HepG2 (cell line): Measurements from ENCODE around the gene GMPPA. TPM values are rescaled to one million over a fixed set of nuclear protein-coding genes. Genes with fewer than 3 reads are reported as not detected.
A peak's percentile ranks its signal among the peaks of the same experiment; 100 is the strongest.

Experiments used
- CBFB ChIP-seq: sonication (generic); formaldehyde crosslinking; IDR thresholded peaks from 2 replicates; pipeline ENCODE4 v1.4.0; 2020; ENCODE audit warnings: missing genetic modification reagents
- SMAD3 ChIP-seq: sonication (generic); formaldehyde crosslinking; IDR thresholded peaks from 2 replicates; pipeline ENCODE4 v1.4.0; 2020; ENCODE audit warnings: missing genetic modification reagents
- SMAD9 ChIP-seq: sonication (generic); formaldehyde crosslinking; IDR thresholded peaks from 2 replicates; pipeline ENCODE4 v1.5.1; 2020; ENCODE audit warnings: mild to moderate bottlenecking, missing genetic modification reagents
- TMF1 ChIP-seq: sonication (generic); formaldehyde crosslinking; IDR thresholded peaks from 2 replicates; pipeline ENCODE4 v1.8.1; 2022; ENCODE audit warnings: low read depth, missing genetic modification reagents
- YEATS4 ChIP-seq: sonication (generic); formaldehyde crosslinking; IDR thresholded peaks from 2 replicates; pipeline ENCODE4 v1.4.0; 2020; ENCODE audit warnings: missing genetic modification reagents, borderline replicate concordance
- ZBTB38 ChIP-seq: sonication (generic); formaldehyde crosslinking; IDR thresholded peaks from 2 replicates; pipeline ENCODE4 v1.5.1; 2020; ENCODE audit warnings: mild to moderate bottlenecking, missing genetic modification reagents
- ZNF234 ChIP-seq: sonication (generic); formaldehyde crosslinking; conservative IDR thresholded peaks from 2 replicates; pipeline ENCODE4 v1.5.1; 2020; ENCODE audit warnings: mild to moderate bottlenecking, missing genetic modification reagents
- polyA plus RNA-seq, 8 experiments: library from polyadenylated mRNA; depleted of rRNA in 3 of 8; stranded (reverse) in 7 of 8; unstranded in 1 of 8; fragments of >200 nt; fragmentation: Illumina TruSeq in 4 of 8; extraction: Trizol in 4 of 8; gene quantifications; 2 replicates each; pipeline versions ENCODE4 v1.2.1 to v1.2.3, GENCODE V29; 2011 to 2016; ENCODE audit warnings: low read depth in 4 of 8, missing spikeins in 1 of 8, mixed read lengths in 1 of 8; ENCODE audit not compliant: insufficient read depth in 1 of 8
- total RNA-seq, 5 experiments: library from RNA; depleted of rRNA; stranded (reverse); fragments of >200 nt; fragmentation: Illumina TruSeq; extraction: Trizol; gene quantifications; 2 replicates each; pipeline ENCODE4 v1.2.3, GENCODE V29; 2016; ENCODE audit warnings: low read depth in 1 of 5
- TF ChIP-seq, protein P1 (sequence below): sonication (generic); formaldehyde crosslinking; IDR thresholded peaks from 2 replicates; pipeline ENCODE4 v1.4.0; 2020; ENCODE audit warnings: missing genetic modification reagents, low read depth, mild to moderate bottlenecking, borderline replicate concordance
- TF ChIP-seq, protein P2 (sequence below): sonication (generic); formaldehyde crosslinking; IDR thresholded peaks from 2 replicates; pipeline ENCODE4 v1.9.0; 2021; ENCODE audit warnings: missing genetic modification reagents, mild to moderate bottlenecking, borderline replicate concordance
- TF ChIP-seq, protein P3 (sequence below): sonication (generic); formaldehyde crosslinking; IDR thresholded peaks from 2 replicates; pipeline ENCODE4 v1.8.1; 2022; ENCODE audit warnings: low read depth, mild to moderate bottlenecking, missing genetic modification reagents
- TF ChIP-seq, protein P4 (sequence below): sonication (generic); formaldehyde crosslinking; IDR thresholded peaks from 2 replicates; pipeline ENCODE4 v1.9.0; 2021; ENCODE audit warnings: mild to moderate bottlenecking, missing genetic modification reagents
- TF ChIP-seq, protein P5 (sequence below): sonication (generic); formaldehyde crosslinking; IDR thresholded peaks from 2 replicates; pipeline ENCODE4 v1.5.1; 2020; ENCODE audit warnings: missing genetic modification reagents, mild to moderate bottlenecking, borderline replicate concordance

GMPPA gene
- total and polyA plus RNA-seq, 2 of the 13 experiments (the other 11 are each of a cell fraction or from before 2014, with no cell fraction given) = 81.1 to 106 TPM

DNA sequence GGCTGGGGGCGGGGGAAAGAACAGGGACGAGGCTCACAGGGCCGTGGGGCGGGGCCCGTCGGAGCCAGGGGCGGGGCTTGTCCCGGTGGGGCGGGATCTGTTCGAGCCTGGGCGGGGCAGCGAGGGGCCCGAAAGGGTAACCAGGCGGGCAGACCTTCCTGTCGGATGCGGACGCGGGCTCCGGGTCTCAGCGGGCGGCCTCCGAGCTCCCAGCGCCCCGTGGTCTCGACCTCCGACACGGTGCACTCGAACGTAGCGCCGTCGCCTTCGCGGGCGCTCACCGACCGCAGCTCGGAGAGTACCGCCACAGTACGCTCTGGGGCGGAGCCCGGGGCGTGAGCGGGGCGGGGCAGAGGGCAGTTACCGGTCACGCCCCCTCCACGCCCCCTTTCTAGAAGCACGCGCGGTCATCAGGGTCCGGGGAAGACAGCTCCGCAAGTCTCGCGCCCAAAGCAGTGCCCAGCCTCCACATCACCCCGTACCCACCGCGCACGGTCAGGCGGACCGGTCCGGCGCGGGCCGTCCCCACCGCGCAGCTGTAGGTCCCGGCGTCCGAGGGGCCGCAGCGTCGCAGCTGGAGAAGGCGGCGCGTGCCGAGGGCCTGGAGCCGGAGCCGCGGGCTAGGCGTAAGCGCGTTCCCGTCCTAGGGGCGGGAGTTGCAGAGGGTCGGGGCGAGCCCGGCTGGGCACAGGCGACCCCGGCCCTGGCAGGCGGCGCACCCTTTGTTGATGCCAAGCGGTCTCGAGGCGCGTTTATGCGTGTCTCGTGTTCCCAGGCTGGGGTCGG lies 53.9 kb downstream of the GMPPA start (continued):
- TF ChIP-seq, protein P1, sequence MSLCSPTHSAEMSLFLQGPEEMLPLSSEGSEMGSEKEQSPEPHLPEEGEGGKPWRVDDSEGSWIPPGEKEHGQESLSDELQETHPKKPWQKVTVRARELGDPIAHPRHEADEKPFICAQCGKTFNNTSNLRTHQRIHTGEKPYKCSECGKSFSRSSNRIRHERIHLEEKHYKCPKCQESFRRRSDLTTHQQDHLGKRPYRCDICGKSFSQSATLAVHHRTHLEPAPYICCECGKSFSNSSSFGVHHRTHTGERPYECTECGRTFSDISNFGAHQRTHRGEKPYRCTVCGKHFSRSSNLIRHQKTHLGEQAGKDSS = peak; percentile 43; the same call in 1 of the 2 replicates
- TF ChIP-seq, protein P2, sequence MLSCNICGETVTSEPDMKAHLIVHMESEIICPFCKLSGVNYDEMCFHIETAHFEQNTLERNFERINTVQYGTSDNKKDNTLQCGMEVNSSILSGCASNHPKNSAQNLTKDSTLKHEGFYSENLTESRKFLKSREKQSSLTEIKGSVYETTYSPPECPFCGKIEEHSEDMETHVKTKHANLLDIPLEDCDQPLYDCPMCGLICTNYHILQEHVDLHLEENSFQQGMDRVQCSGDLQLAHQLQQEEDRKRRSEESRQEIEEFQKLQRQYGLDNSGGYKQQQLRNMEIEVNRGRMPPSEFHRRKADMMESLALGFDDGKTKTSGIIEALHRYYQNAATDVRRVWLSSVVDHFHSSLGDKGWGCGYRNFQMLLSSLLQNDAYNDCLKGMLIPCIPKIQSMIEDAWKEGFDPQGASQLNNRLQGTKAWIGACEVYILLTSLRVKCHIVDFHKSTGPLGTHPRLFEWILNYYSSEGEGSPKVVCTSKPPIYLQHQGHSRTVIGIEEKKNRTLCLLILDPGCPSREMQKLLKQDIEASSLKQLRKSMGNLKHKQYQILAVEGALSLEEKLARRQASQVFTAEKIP (CRISPR knock-in tag) = no peak
- peak; percentile 84 for TF ChIP-seq TMF1 (CRISPR knock-in tag)
- TF ChIP-seq ZNF234 (CRISPR knock-in tag) = 0 out of 2 replicates have a peak, but pooled peaks have one; percentile 54
- TF ChIP-seq, protein P3, sequence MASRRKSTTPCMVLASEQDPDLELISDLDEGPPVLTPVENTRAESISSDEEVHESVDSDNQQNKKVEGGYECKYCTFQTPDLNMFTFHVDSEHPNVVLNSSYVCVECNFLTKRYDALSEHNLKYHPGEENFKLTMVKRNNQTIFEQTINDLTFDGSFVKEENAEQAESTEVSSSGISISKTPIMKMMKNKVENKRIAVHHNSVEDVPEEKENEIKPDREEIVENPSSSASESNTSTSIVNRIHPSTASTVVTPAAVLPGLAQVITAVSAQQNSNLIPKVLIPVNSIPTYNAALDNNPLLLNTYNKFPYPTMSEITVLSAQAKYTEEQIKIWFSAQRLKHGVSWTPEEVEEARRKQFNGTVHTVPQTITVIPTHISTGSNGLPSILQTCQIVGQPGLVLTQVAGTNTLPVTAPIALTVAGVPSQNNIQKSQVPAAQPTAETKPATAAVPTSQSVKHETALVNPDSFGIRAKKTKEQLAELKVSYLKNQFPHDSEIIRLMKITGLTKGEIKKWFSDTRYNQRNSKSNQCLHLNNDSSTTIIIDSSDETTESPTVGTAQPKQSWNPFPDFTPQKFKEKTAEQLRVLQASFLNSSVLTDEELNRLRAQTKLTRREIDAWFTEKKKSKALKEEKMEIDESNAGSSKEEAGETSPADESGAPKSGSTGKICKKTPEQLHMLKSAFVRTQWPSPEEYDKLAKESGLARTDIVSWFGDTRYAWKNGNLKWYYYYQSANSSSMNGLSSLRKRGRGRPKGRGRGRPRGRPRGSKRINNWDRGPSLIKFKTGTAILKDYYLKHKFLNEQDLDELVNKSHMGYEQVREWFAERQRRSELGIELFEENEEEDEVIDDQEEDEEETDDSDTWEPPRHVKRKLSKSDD (CRISPR knock-in tag) = peak; percentile 65; the same call in 1 of the 2 replicates
- TF ChIP-seq, protein P4, sequence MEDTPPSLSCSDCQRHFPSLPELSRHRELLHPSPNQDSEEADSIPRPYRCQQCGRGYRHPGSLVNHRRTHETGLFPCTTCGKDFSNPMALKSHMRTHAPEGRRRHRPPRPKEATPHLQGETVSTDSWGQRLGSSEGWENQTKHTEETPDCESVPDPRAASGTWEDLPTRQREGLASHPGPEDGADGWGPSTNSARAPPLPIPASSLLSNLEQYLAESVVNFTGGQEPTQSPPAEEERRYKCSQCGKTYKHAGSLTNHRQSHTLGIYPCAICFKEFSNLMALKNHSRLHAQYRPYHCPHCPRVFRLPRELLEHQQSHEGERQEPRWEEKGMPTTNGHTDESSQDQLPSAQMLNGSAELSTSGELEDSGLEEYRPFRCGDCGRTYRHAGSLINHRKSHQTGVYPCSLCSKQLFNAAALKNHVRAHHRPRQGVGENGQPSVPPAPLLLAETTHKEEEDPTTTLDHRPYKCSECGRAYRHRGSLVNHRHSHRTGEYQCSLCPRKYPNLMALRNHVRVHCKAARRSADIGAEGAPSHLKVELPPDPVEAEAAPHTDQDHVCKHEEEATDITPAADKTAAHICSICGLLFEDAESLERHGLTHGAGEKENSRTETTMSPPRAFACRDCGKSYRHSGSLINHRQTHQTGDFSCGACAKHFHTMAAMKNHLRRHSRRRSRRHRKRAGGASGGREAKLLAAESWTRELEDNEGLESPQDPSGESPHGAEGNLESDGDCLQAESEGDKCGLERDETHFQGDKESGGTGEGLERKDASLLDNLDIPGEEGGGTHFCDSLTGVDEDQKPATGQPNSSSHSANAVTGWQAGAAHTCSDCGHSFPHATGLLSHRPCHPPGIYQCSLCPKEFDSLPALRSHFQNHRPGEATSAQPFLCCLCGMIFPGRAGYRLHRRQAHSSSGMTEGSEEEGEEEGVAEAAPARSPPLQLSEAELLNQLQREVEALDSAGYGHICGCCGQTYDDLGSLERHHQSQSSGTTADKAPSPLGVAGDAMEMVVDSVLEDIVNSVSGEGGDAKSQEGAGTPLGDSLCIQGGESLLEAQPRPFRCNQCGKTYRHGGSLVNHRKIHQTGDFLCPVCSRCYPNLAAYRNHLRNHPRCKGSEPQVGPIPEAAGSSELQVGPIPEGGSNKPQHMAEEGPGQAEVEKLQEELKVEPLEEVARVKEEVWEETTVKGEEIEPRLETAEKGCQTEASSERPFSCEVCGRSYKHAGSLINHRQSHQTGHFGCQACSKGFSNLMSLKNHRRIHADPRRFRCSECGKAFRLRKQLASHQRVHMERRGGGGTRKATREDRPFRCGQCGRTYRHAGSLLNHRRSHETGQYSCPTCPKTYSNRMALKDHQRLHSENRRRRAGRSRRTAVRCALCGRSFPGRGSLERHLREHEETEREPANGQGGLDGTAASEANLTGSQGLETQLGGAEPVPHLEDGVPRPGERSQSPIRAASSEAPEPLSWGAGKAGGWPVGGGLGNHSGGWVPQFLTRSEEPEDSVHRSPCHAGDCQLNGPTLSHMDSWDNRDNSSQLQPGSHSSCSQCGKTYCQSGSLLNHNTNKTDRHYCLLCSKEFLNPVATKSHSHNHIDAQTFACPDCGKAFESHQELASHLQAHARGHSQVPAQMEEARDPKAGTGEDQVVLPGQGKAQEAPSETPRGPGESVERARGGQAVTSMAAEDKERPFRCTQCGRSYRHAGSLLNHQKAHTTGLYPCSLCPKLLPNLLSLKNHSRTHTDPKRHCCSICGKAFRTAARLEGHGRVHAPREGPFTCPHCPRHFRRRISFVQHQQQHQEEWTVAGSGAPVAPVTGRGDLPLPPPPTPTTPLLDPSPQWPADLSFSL (CRISPR knock-in tag) = no peak
- TF ChIP-seq, protein P5, sequence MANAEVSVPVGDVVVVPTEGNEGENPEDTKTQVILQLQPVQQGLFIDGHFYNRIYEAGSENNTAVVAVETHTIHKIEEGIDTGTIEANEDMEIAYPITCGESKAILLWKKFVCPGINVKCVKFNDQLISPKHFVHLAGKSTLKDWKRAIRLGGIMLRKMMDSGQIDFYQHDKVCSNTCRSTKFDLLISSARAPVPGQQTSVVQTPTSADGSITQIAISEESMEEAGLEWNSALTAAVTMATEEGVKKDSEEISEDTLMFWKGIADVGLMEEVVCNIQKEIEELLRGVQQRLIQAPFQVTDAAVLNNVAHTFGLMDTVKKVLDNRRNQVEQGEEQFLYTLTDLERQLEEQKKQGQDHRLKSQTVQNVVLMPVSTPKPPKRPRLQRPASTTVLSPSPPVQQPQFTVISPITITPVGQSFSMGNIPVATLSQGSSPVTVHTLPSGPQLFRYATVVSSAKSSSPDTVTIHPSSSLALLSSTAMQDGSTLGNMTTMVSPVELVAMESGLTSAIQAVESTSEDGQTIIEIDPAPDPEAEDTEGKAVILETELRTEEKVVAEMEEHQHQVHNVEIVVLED = peak; percentile 50; the same call in 1 of the 2 replicates
- TF ChIP-seq SMAD9 (CRISPR knock-in tag) = no peak
- TF ChIP-seq YEATS4 (CRISPR knock-in tag) = peak; percentile 67; the same call in 1 of the 2 replicates
- TF ChIP-seq CBFB (CRISPR knock-in tag) = peak; percentile 68
- TF ChIP-seq ZBTB38 (CRISPR knock-in tag) = peak; percentile 69; the same call in 1 of the 2 replicates
- peak; percentile 29; the same call in 1 of the 2 replicates for TF ChIP-seq SMAD3 (CRISPR knock-in tag)
